ENCODE results near the gene TEN1.
A peak's percentile ranks its signal among the peaks of the same experiment; 100 is the strongest.

TEN1 gene

DNA sequence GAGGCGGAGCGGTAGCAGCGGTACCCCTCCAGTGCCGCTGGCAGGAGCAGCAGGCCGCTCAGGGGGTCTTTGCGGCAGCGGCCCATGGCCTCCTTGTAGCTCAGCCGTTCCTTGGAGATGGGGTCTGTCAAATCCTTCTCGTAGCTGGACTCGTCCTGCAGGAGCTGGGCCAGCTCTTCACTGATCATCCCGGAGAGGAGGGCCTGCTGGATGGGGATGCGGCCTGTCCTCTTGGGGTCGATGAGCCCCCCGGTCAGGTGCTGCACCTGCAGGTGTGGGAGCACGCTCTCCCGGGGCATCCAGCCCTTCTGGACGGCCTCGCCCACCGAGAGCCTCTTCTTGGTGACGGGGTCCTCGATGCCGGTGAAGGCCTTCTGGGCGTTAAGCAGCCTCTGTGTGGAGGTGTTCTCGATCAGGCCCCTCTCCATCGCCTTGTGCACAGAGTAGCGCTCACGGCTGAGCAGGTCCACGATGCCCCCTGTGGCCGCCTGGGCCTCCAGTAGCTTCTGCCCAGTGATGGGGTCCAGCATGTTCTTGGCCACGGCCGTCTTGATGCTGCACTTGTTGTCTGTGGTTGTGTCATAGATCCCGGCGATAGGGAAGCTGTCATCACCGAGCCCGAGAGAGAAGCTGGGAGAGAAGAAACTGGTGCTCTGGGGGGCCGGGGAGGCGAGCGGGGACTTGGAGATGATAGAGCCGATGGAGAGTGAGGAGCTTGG is 28.2 kb downstream of the TEN1 start:
- Mint-ChIP-seq H3K4me1 (peaks cover 2 to 8% of the 10 kb centered on the region in 2 donors), H3K9me3 (no peaks in the 10 kb centered on the region), H3K27me3 (no peaks in the 10 kb centered on the region), H3K4me3 (no peak overlapping the region), H3K27ac (no peak overlapping the region), H3K36me3 (peaks cover 7 to 16% of the 10 kb centered on the region in 2 donors)
- DNase-seq (no peak), ATAC-seq (replicated peaks) (no peak)

DNA sequence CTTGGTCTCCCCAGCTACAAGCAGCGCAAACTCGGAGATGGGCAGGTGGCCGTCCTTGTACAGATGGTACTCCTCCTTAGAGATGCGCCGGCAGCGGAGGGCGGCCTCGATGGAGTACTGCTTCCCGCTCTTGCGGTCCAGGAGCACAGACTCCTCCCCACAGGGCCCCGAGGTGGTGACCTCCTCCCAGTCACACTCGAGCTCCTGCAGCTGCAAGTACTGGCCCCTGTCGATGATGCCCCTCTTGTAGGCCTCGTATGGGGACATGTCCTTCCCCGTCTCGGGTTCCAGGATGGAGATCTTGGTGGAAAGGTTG is 28.8 kb downstream of the TEN1 start:
- Mint-ChIP-seq H3K4me3 (no peak overlapping the region), H3K36me3 (peaks cover 4 to 16% of the 10 kb centered on the region in 2 donors), H3K9me3 (no peaks in the 10 kb centered on the region), H3K27me3 (no peaks in the 10 kb centered on the region), H3K27ac (no peak overlapping the region), H3K4me1 (peaks cover 2 to 8% of the 10 kb centered on the region in 2 donors)
- ATAC-seq (replicated peaks) (no peak), DNase-seq (no peak)

DNA sequence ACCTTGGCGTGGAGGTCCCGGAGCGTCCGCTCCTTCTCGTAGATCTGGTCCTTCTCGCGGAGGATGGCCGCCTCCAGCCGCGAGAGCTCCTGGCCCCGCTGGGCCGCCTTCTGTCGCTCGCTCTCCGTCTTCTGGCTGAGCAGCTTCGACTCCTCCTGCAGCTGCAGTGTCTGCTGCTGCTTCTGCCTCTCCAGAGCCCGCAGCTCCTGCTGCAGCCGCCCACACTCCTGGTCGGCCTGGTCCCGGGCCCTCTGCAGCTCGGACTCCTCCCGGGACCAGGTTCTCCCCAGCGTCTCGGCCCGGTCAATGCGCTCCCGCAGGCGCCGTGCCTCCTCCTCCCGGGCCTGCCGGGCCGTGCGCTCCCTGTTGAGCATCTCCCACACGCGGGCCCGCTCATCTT is 29.2 kb downstream of the TEN1 start:
- Mint-ChIP-seq H3K27me3 (no peaks in the 10 kb centered on the region), H3K9me3 (no peaks in the 10 kb centered on the region), H3K36me3 (peaks cover 4 to 16% of the 10 kb centered on the region in 2 donors), H3K27ac (no peak overlapping the region), H3K4me1 (peaks cover 2 to 8% of the 10 kb centered on the region in 2 donors), H3K4me3 (no peak overlapping the region)
- ATAC-seq (replicated peaks) (no peak), DNase-seq (no peak)

GRCh38 chr17:76008630-76009425 is 29.8 kb downstream of the TEN1 start:
- no peak for ATAC-seq (replicated peaks)
- Mint-ChIP-seq H3K36me3 (peaks cover 4 to 16% of the 10 kb centered on the region in 2 donors), H3K27ac (no peak overlapping the region), H3K27me3 (peaks cover 0 to 3% of the 10 kb centered on the region in 2 donors), H3K9me3 (no peaks in the 10 kb centered on the region), H3K4me3 (no peak overlapping the region), H3K4me1 (peaks cover 2 to 8% of the 10 kb centered on the region in 2 donors)
- DNase-seq, result no peak

DNA sequence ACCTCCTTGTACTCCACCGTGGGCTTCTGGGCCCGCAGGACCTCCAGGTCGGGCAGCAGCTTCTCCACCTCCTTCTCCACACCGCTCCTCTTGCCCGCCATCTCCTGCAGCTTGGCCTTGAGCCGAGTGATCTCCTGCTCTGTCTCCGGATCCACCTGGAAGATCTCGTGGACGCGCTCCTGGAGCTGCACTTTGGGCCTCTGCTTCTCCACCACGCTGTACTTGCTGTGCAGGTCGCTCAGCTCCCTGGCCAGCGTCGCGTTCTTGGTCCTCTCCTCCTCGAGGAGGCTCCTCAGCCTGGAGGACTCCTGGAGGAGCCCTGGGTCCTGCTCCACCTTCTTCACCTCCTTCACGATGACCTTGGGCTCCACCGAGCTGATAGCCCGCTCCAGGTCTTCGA is 30.4 kb downstream of the TEN1 start:
- Mint-ChIP-seq H3K27ac (peak overlapping the region; percentile 42), H3K4me1 (peaks cover 8 to 14% of the 10 kb centered on the region in 2 donors), H3K9me3 (no peaks in the 10 kb centered on the region), H3K36me3 (peaks cover 4 to 16% of the 10 kb centered on the region in 2 donors), H3K27me3 (peaks cover 0 to 9% of the 10 kb centered on the region in 2 donors), H3K4me3 (no peak overlapping the region)
- ATAC-seq (replicated peaks) (no peak), DNase-seq (no peak)

GRCh38 chr17:76009969-76010661 is 31.1 kb downstream of the TEN1 start:
- ATAC-seq (replicated peaks), result no peak
- Mint-ChIP-seq H3K27ac (peak overlapping the region; percentile 42), H3K4me1 (peaks cover 8 to 15% of the 10 kb centered on the region in 2 donors), H3K27me3 (peaks cover 0 to 9% of the 10 kb centered on the region in 2 donors), H3K36me3 (peaks cover 4 to 11% of the 10 kb centered on the region in 2 donors), H3K9me3 (no peaks in the 10 kb centered on the region), H3K4me3 (no peak overlapping the region)
- no peak for DNase-seq

DNA sequence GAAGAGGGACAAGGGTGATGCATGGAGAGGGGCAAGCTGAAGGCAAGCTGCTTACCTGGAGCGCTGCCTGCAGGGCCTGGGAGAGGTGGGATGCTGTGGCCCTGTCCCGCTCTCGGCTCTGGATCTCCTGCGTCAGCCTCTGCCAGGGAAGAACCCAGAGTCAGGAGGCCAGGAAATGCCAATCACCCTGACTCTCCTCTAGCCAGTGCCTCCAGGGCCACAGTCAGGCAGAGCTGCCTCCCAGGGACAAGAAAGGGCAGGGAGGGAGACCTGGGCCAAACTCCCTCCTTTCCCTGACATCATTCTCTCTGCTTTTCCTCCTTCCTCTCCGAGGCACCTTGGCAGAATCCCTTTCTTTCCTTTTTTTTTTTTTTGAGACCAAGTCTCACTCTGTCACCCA is 32.9 kb downstream of the TEN1 start:
- peaks cover 6 to 7% of the 10 kb centered on the region in 2 donors for H3K4me1 Mint-ChIP-seq
- H3K4me3 Mint-ChIP-seq, result no peak overlapping the region
- DNase-seq, result no peak
- H3K36me3 Mint-ChIP-seq, result no peaks in the 10 kb centered on the region
- no peaks in the 10 kb centered on the region for H3K9me3 Mint-ChIP-seq
- ATAC-seq (replicated peaks), result no peak
- no peak overlapping the region for H3K27ac Mint-ChIP-seq
- peaks cover 0 to 9% of the 10 kb centered on the region in 2 donors for H3K27me3 Mint-ChIP-seq

DNA sequence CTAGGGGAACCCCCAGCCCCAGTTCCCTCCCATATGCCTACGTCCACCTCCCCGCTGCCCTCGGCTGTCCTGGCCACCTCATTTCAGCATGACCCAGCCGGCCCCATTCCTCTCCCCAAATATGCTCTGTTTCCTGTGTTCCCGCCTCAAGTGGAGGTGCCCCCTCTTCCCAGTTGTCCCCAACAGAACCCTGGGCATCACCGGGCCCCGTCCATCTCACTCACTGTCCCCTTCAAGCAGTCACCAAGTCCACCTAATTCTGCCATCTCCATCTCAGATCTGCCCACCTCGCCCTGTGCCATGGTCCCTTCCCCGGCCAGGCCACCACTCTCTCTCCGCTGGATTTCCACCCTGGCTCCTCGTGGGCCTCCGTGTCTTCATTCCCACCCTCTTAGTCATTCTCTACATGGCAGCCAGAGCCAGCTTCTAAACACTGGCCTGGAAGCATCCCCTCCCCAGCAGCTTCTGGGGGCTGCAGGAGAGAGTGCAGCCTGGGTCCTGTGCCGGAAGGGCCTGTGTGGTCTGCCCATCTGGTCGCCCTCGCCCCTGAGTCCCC is 34.4 kb downstream of the TEN1 start:
- H3K27ac Mint-ChIP-seq, result no peak overlapping the region

DNA sequence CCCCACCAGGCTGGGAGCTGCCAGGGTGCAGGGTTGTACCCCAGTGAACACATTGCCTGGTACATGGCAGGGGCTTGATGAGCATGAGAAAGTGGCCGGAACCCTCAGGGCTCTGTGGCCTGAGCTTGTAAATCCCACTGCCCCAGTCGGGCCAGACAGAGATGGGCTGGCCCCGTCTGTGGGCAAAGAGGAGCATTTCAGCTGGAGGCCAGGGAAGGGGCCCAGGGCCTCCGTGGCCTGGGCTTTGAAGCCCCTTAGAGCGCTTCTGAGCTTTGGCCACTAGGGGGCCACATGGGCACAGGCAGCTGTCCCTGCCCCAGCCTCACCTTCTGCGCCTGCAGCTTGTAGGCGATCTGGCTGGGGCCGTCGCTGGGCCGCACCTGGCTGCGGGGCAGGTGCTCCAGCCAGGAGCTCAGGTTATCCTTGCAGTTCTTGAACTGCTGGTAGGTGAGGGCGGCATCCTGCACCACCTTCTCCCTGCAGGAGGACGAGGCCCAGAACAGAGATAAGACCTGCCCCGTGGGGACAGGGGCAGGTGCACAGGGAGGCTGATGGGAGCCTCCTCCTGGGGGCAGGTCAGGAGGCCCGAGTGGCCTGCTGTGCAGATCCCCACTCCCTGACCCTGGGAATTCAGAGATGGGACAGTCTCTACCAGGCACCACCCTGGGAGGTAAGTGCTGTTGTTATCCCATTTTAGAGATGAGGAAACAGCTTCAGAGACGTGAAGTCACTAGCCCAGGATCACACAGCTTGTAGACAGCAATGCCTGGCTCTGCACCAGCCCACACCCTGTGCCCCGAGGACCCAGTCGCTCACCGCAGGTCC is 35.3 kb downstream of the TEN1 start:
- Mint-ChIP-seq H3K36me3 (no peaks in the 10 kb centered on the region), H3K4me1 (peaks cover 6 to 7% of the 10 kb centered on the region in 2 donors), H3K4me3 (no peak overlapping the region), H3K27me3 (peaks cover 0 to 9% of the 10 kb centered on the region in 2 donors), H3K9me3 (no peaks in the 10 kb centered on the region), H3K27ac (peak overlapping the region; percentile 47)
- ATAC-seq (replicated peaks) (peak; percentile 97 to 99), DNase-seq (peak; percentile 54)

More for the DNA sequence above, 34.4 kb downstream of the TEN1 start:
- Mint-ChIP-seq H3K4me3 (no peak overlapping the region), H3K4me1 (peaks cover 6 to 7% of the 10 kb centered on the region in 2 donors), H3K27me3 (peaks cover 0 to 9% of the 10 kb centered on the region in 2 donors), H3K9me3 (no peaks in the 10 kb centered on the region), H3K36me3 (no peaks in the 10 kb centered on the region)
- DNase-seq (no peak), ATAC-seq (replicated peaks) (no peak)

- no peaks in the 10 kb centered on the region for H3K9me3 Mint-ChIP-seq
- peaks cover 0 to 9% of the 10 kb centered on the region in 2 donors for H3K27me3 Mint-ChIP-seq
- H3K27ac Mint-ChIP-seq, result no peak overlapping the region
- H3K4me1 Mint-ChIP-seq, result peaks cover 6 to 7% of the 10 kb centered on the region in 2 donors
- ATAC-seq (replicated peaks) (no peak), DNase-seq (no peak)
- no peaks in the 10 kb centered on the region for H3K36me3 Mint-ChIP-seq
- H3K4me3 Mint-ChIP-seq, result no peak overlapping the region
These were observed 35.9 kb downstream of the TEN1 start for GRCh38 chr17:76014925-76015261.

DNA sequence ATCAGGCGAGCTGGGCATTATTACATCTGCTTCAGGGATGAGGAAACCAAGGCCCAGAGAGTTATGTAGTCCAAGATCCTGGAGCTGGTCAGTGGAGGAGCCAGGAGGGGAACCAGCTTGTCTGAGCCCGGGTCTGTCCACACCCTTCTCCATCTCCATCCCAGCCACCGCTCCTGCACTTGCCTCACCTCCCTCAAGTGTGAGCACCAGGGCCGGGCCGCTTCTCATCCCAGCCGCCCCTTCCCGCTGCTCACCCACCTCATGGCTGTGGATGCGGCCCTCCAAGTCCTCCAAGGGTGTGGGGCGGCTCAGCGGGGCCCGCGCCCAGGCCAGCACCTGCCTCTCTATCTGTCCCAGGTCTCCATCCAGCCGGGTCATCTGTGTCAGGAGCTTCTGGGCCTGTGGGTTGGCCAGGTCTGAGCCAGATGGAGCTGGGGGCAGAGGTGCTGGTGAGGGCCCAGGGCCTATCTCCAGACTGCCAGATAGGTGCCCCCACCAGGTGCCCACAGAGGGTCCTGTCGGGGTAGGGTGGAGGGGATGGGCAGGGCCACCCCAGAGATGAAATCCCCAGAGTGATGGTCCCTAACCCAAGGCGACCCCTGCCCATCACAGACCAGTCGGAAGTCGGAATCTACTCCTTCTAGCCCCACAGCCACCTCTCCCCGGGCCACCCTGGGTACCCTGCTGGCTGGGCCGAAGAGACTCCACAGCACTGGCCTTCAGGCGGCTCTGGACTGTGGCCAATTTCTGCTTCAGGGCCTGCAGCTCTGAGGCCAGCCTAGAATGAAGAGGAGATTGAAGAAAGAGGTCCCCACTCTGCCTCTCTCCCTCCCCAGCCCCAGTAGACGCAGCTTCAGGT is 38.7 kb downstream of the TEN1 start:
- peaks cover 0 to 10% of the 10 kb centered on the region in 2 donors for H3K27me3 Mint-ChIP-seq
- ATAC-seq (replicated peaks), result no peak
- H3K36me3 Mint-ChIP-seq, result no peaks in the 10 kb centered on the region
- H3K4me3 Mint-ChIP-seq, result no peak overlapping the region
- H3K4me1 Mint-ChIP-seq, result peaks cover 6 to 7% of the 10 kb centered on the region in 2 donors
- H3K27ac Mint-ChIP-seq, result no peak overlapping the region
- H3K9me3 Mint-ChIP-seq, result no peaks in the 10 kb centered on the region
- no peak for DNase-seq

DNA sequence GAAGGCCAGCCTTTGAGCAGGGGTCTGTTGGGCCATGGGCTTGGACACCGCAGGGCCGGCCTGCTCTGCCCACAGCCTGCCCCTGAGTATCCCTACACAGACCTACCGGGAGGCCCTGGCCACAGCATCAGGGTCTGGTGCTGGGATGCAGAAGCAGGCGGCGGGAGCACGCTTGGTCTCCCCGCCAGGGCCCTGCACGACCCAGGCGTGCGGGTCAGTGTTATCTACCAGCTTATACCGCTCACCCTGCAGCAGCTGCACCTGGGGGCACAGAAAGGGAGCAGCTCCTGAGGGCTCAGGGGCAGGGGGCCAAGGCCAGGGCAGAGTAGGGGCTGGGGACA is 39.3 kb downstream of the TEN1 start:
- Mint-ChIP-seq H3K9me3 (no peaks in the 10 kb centered on the region), H3K36me3 (no peaks in the 10 kb centered on the region), H3K27ac (no peak overlapping the region), H3K4me1 (peaks cover 6 to 7% of the 10 kb centered on the region in 2 donors), H3K4me3 (no peak overlapping the region), H3K27me3 (peaks cover 0 to 15% of the 10 kb centered on the region in 2 donors)
- ATAC-seq (replicated peaks), result no peak
- no peak for DNase-seq

GRCh38 chr17:76018801-76019200 is 39.8 kb downstream of the TEN1 start:
- no peak for ATAC-seq (replicated peaks)
- Mint-ChIP-seq H3K27ac (no peak overlapping the region), H3K27me3 (peaks cover 0 to 12% of the 10 kb centered on the region in 2 donors), H3K36me3 (no peaks in the 10 kb centered on the region), H3K4me3 (no peak overlapping the region), H3K4me1 (peaks cover 6 to 7% of the 10 kb centered on the region in 2 donors), H3K9me3 (no peaks in the 10 kb centered on the region)
- DNase-seq, result no peak

Measured in stimulated activated naive B cell treated with anti-CD40 and anti-IgM and Interleukin-4, amounts not matched to agents 10 μg/mL and 1 μg/mL and 100 μg/mL, for 72 hours (primary cell).